ENCODE measurements around the gene ZDHHC8.

ZDHHC8 gene

GRCh38 chr22:20187777-20188566 is 56.4 kb downstream of the ZDHHC8 start:
- no peak for TF ChIP-seq CTCF (IDR thresholded peaks at IDR 0.05; ENCODE audit: insufficient read depth, low read length, missing control alignments)
- ChIA-PET CTCF (interaction anchor here (0.8 to 1.3 kb wide), 2 partner anchors 10 to 31 kb away, joined by 3 read pairs; no protein-coding TSS in a partner anchor), POLR2A (no interaction called here)
- no peak overlapping the region for H3K4me3 ChIP-seq (ENCODE audit: low read depth, low read length)
- no peak for DNase-seq (ENCODE audit: low read depth, low spot score)

DNA sequence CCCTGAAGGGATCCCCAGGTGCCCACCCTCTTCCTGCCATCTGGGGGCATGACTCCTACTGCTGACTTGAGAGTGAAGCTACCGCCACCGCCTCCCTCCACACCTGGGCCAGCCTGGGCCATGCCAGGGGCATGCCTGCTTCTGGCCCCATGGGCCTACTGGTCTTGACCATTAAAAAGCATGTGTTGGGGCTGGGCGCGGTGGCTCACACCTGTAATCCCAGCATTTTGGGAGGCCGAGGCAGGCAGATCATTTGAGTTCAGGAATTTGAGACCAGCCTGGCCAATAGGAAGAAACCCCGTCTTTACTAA is 56.9 kb downstream of the ZDHHC8 start:
- CTCF ChIA-PET: interaction anchor here (0.6 to 1.3 kb wide), 2 partner anchors 10 to 11 kb away, joined by 3 read pairs; no protein-coding TSS in a partner anchor
- H3K4me3 ChIP-seq (ENCODE audit: low read depth, low read length): no peak overlapping the region
- POLR2A ChIA-PET: no interaction called here
- TF ChIP-seq CTCF (IDR thresholded peaks at IDR 0.05; ENCODE audit: insufficient read depth, low read length, missing control alignments): no peak
- DNase-seq (ENCODE audit: low read depth, low spot score): no peak

DNA sequence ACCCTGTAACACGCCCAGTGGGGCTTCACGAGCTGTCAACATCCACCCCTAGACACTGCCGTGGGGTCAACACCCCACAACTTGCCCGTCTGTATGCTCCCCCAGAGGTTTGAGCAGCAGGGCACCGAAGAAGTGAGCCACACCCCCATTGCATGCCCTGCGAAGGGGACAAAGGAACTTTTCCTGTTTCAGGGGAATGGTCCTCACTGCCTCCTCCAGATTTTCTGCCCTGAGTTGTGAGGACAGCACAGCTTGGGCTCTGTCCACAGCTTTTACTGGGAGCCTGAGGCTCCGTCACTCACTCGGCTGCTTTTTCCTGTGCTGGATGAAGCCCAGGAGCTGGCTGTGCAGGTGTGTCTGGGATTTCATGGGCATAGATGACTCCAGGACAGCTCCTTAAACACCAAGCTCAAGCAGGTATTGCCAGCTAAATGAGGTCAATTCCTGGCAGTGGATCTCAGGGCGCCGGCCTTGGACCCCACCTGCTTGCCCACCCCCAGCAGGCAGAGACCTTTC is 59.5 kb downstream of the ZDHHC8 start:
- CTCF ChIA-PET: interaction anchor here (0.8 to 1.2 kb wide), 2 partner anchors 20 to 34 kb away, joined by 3 read pairs; no protein-coding TSS in a partner anchor
- POLR2A ChIA-PET: no interaction called here
- H3K4me3 ChIP-seq (ENCODE audit: low read depth, low read length): no peak overlapping the region
- TF ChIP-seq CTCF (IDR thresholded peaks at IDR 0.05; ENCODE audit: insufficient read depth, low read length, missing control alignments): no peak
- DNase-seq (ENCODE audit: low read depth, low spot score): no peak

- no peak overlapping the region for H3K4me3 ChIP-seq (ENCODE audit: low read depth, low read length)
- CTCF ChIA-PET: no interaction called here
- no peak for TF ChIP-seq CTCF (IDR thresholded peaks at IDR 0.05; ENCODE audit: insufficient read depth, low read length, missing control alignments)
- POLR2A ChIA-PET: no interaction called here
- no peak for DNase-seq (ENCODE audit: low read depth, low spot score)
Measured at GRCh38 chr22:20191803-20192202, 60.2 kb downstream of the ZDHHC8 start.

DNA sequence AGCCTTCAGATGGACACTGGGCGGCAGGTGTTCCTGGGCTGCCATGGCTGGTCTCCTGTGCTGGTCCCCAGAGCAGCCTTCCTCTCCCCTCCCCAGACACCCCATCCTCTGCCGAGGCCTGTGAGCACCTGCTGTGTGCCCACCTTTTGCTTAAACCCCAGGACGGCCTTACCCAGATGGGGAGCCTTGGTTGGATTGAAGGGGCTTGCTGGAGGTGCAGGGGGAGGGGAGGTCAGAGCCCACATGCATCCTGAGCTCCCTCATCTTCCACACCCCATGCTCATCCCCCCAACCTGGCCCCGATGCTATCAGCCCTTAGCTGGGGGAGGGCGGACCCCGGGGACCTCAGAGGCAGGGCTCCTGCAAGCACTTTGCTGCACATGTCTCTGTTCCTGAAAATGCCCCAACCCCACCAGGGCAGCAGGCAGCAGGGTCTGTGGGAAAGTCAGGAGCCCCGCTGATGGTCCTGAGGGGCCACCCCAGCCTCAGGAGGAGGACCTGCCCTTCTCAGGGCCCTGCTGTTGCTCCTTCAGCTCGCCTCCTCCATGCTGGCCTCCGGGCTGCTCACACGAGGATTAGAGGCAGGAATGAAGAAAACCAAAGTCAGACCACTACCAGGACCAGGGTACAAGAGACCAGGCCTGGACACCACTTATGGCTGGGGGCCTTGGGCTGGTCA is 60.8 kb downstream of the ZDHHC8 start:
- ChIA-PET CTCF (interaction anchor here (1.1 kb wide), 1 partner anchor 35 kb away, joined by 3 read pairs; no protein-coding TSS in a partner anchor), POLR2A (no interaction called here)
- no peak overlapping the region for H3K4me3 ChIP-seq (ENCODE audit: low read depth, low read length)
- TF ChIP-seq CTCF (IDR thresholded peaks at IDR 0.05; ENCODE audit: insufficient read depth, low read length, missing control alignments): no peak
- no peak for DNase-seq (ENCODE audit: low read depth, low spot score)
